Stimulated activated CD4-positive, alpha-beta T cell treated with anti-CD3 and anti-CD28 coated beads, Interleukin-12 subunit alpha, Interleukin-12 subunit beta, amount 100 ng/mL, for 24 hours (primary cell): Measurements from ENCODE around the gene GLT1D1.

Experiments used
- DNase-seq, 2 experiments: peaks; one replicate each; pipeline ENCODE4 v3.0.0-alpha.2; 2020; ENCODE audit warnings: low read depth in 2 of 2

The GLT1D1 gene

GRCh38 chr12:129002427-129002826 is 149.1 kb downstream of the GLT1D1 start:
- no peak for DNase-seq

DNA sequence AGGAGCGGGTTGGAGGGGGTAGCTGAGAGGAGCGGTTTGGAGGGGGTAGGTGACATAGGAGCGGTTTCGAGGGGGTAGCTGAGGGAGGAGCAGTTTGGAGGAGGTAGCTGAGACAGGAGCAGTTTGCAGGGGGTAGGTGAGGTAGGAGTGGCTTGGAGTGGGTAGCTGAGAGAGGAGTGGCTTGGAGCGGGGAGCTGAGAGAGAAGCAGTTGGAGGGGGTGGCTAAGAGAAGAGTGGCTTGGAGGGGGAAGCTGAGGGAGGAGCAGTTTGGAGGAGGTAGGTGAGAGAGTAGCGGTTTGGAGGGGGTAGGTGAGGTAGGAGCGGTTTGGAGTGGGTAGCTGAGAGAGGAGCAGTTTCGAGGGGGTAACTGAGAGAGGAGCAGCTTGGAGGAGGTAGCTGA is 152.1 kb downstream of the GLT1D1 start:
- DNase-seq: no peak

GRCh38 chr12:129005829-129006228 is 152.6 kb downstream of the GLT1D1 start:
- no peak for DNase-seq

- DNase-seq: no peak
These were observed 156.8 kb downstream of the GLT1D1 start for GRCh38 chr12:129009833-129010622.

- no peak for DNase-seq
These were observed 162.9 kb downstream of the GLT1D1 start for GRCh38 chr12:129016159-129016558.

GRCh38 chr12:129025055-129025454 is 171.8 kb downstream of the GLT1D1 start:
- DNase-seq: no peak

- DNase-seq: no peak
These were observed 175.6 kb downstream of the GLT1D1 start for GRCh38 chr12:129028844-129029243.
